Natural killer cell (primary cell): ENCODE results near the gene TGFBR3. TPM values are rescaled to one million over a fixed set of nuclear protein-coding genes. Genes with fewer than 3 reads are reported as not detected.

Experiments used
- ATAC-seq, 3 donors: fragments of 150-1000 bp in 2 of 3; fragments of 200-7000 bp in 1 of 3; cut with Tn5 transposase; 1 replicate in 1 of 3; 2 replicates in 2 of 3; pipeline ENCODE4 v1.10.0; 2021; ENCODE audit warnings: mild to moderate bottlenecking in 2 of 3, moderate library complexity in 2 of 3
- DNase-seq, 2 donors: peaks; one replicate each; pipeline versions ENCODE4 v3.0.0 to v3.0.0-alpha.2; 2013 to 2021; ENCODE audit warnings: mixed read lengths in 1 of 2
- H3K27ac ChIP-seq: one replicate; pipeline ENCODE4 v1.5.1; 2013; ENCODE audit warnings: mild to moderate bottlenecking, low read length
- H3K27me3 ChIP-seq: one replicate; pipeline ENCODE4 v1.6.1; 2013; ENCODE audit warnings: low read length; ENCODE audit not compliant: control insufficient read depth, insufficient read depth
- H3K36me3 ChIP-seq: one replicate; pipeline ENCODE4 v1.6.1; 2013; ENCODE audit warnings: low read length; ENCODE audit not compliant: control insufficient read depth, insufficient read depth
- H3K4me1 ChIP-seq: one replicate; pipeline ENCODE4 v1.6.1; 2013; ENCODE audit warnings: low read length; ENCODE audit not compliant: control insufficient read depth, insufficient read depth
- H3K4me3 ChIP-seq: one replicate; pipeline ENCODE4 v1.5.1; 2013; ENCODE audit warnings: low read length
- H3K9me3 ChIP-seq: one replicate; pipeline ENCODE4 v1.6.1; 2013; ENCODE audit warnings: low read length; ENCODE audit not compliant: control insufficient read depth, insufficient read depth
- H3K27ac Mint-ChIP-seq, 2 donors: one replicate each; pipeline ENCODE4 v1.8.0; 2022; ENCODE audit warnings: mild to moderate bottlenecking in 2 of 2, mixed read lengths in 2 of 2, moderate library complexity in 1 of 2
- H3K27me3 Mint-ChIP-seq, 2 donors: one replicate each; pipeline ENCODE4 v1.8.0; 2022; ENCODE audit warnings: low read depth in 2 of 2, mixed read lengths in 2 of 2
- H3K36me3 Mint-ChIP-seq: one replicate; pipeline ENCODE4 v1.8.0; 2022; ENCODE audit warnings: mixed read lengths
- H3K4me1 Mint-ChIP-seq, 2 donors: one replicate each; pipeline ENCODE4 v1.8.0; 2022; ENCODE audit warnings: mixed read lengths in 2 of 2
- H3K4me3 Mint-ChIP-seq: one replicate; pipeline ENCODE4 v1.8.0; 2022; ENCODE audit warnings: mild to moderate bottlenecking, moderate library complexity, mixed read lengths
- H3K9me3 Mint-ChIP-seq, 2 donors: one replicate each; pipeline ENCODE4 v1.8.0; 2022; ENCODE audit warnings: mixed read lengths in 2 of 2
- WGBS: methylation state at CpG from one replicate; pipeline ENCODE4 v1.1.7; 2013; ENCODE audit warnings: missing lambda C conversion rate; ENCODE audit not compliant: insufficient coverage; 5-methylcytosine and 5-hydroxymethylcytosine counted together
- intact Hi-C: fragments of 100-400 bp; cut with micrococcal nuclease; formaldehyde crosslinking; loops from one replicate; pipeline ENCODE4 v1.14.2; 2022
- total RNA-seq, 4 donors: library from RNA; stranded (reverse); fragments of 120-200 nt in 1 of 4; gene quantifications; one replicate each; pipeline versions ENCODE4 v1.2.3 to v1.2.4, GENCODE V29; 2013 to 2022
- TF ChIP-seq, protein P1 (sequence below): fragments of 200-600 bp; IDR thresholded peaks from one replicate; pipeline ENCODE4 v1.8.0; 2022; ENCODE audit warnings: antibody characterized with exemption

Gene TGFBR3
- total RNA-seq, 3 donors from 2014 or later (not counting 1 experiment from before 2014, with no cell fraction given), result 225 to 274 (median 243) TPM

DNA sequence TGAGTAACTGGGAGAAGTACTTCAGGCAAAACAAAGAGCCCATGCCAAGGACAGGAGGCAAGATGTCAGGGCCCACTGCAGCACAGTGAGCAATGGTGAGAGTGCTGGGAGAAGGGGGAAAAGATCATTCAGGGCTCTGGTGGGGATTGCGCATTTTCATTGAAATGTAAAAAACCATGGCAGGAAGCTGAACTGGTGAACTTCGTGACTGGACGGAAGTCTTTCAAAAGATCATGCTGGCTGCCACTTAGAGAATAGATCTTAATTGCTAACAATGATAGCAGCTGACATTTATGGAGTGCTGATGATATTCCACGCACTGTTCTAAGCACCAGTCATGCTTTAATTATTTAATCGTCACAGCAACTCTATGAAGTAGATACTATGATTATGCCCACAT lies 107.0 kb downstream of the TGFBR3 start:
- Histone ChIP-seq H3K36me3 (peaks cover 27% of the 10 kb centered on the region), H3K9me3 (no peaks in the 10 kb centered on the region), H3K4me1 (peaks cover 21% of the 10 kb centered on the region), H3K27ac (no peak overlapping the region), H3K27me3 (no peaks in the 10 kb centered on the region), H3K4me3 (no peak overlapping the region)
- intact Hi-C loops, result no loop called here
- 90% methylated on average over 5 of the region's 5 CpGs for WGBS
- H3K27ac Mint-ChIP-seq, result peak overlapping the region; percentile 80 to 83
- TF ChIP-seq, protein P1, sequence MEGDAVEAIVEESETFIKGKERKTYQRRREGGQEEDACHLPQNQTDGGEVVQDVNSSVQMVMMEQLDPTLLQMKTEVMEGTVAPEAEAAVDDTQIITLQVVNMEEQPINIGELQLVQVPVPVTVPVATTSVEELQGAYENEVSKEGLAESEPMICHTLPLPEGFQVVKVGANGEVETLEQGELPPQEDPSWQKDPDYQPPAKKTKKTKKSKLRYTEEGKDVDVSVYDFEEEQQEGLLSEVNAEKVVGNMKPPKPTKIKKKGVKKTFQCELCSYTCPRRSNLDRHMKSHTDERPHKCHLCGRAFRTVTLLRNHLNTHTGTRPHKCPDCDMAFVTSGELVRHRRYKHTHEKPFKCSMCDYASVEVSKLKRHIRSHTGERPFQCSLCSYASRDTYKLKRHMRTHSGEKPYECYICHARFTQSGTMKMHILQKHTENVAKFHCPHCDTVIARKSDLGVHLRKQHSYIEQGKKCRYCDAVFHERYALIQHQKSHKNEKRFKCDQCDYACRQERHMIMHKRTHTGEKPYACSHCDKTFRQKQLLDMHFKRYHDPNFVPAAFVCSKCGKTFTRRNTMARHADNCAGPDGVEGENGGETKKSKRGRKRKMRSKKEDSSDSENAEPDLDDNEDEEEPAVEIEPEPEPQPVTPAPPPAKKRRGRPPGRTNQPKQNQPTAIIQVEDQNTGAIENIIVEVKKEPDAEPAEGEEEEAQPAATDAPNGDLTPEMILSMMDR, result no peak
- no peaks in the 10 kb centered on the region for H3K36me3 Mint-ChIP-seq
- no peak overlapping the region for H3K4me3 Mint-ChIP-seq
- no peak for DNase-seq
- H3K27me3 Mint-ChIP-seq, result no peaks in the 10 kb centered on the region
- ATAC-seq, result no peak
- no peaks in the 10 kb centered on the region for H3K9me3 Mint-ChIP-seq
- H3K4me1 Mint-ChIP-seq, result peaks cover 84 to 86% of the 10 kb centered on the region in 2 donors

DNA sequence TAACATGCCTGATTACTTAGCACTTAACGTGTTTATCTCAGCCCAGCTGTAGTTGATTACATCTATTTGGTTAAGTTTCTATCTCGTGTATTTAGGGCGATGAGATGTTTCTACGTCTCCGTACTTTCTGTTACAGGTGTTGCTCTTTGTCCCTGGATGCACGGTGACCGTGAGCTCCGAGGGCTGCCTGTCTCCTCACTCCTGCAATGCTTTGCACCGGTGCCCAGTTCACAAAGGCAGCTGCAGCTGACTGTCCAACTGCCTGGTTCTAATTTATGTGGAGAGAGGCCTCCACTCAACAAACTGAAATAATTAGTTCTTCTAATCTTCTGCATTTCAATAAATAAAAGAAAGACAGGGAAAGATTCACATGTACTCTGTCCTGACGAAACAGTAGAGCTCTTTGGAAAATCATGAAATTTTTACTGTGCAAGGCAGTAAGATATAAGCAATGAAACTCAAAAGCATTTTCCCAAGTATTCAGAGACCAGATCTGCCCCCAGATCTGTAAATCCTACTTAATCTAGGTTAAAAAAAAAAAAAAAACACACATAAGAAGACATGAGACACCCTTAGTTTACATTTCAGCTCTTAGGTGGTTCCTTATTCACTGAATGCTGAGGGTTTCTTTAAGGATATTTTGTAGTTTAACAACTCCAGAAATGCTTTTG lies 108.2 kb downstream of the TGFBR3 start:
- H3K27me3 Mint-ChIP-seq, result no peaks in the 10 kb centered on the region
- H3K9me3 ChIP-seq, result no peaks in the 10 kb centered on the region
- ATAC-seq (no peak), DNase-seq (no peak)
- peaks cover 74 to 82% of the 10 kb centered on the region in 2 donors for H3K4me1 Mint-ChIP-seq
- no peaks in the 10 kb centered on the region for H3K27me3 ChIP-seq
- H3K36me3 Mint-ChIP-seq, result no peaks in the 10 kb centered on the region
- H3K4me3 ChIP-seq, result no peak overlapping the region
- H3K27ac Mint-ChIP-seq, result peak overlapping the region; percentile 80 to 83
- H3K9me3 Mint-ChIP-seq, result no peaks in the 10 kb centered on the region
- TF ChIP-seq, protein P1, result no peak
- intact Hi-C loops, result no loop called here
- peak overlapping the region; percentile 25 for H3K4me3 Mint-ChIP-seq
- peaks cover 20% of the 10 kb centered on the region for H3K4me1 ChIP-seq
- WGBS, result 90% methylated on average over 10 of the region's 10 CpGs
- H3K27ac ChIP-seq, result no peak overlapping the region
- peaks cover 20% of the 10 kb centered on the region for H3K36me3 ChIP-seq

DNA sequence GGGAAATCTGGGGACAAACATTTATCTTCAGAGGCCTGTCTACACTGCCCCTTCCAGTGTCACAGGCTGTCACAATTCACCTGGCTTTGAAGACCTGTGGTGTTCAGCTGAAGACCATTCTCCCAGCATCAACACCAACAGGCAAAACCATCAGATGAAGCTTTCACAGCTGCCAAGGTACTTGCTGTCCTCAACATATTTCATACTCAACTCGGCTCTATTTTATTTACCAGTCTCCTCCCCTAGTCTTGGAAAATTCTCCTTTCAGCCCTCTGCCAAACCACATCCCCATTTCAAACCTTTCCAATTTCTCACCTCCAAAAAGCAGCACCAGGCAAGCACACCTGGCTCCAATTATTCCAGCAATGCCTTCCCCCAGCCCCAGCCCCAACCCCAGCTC lies 108.8 kb downstream of the TGFBR3 start:
- Mint-ChIP-seq H3K9me3 (no peaks in the 10 kb centered on the region), H3K36me3 (no peaks in the 10 kb centered on the region), H3K27me3 (no peaks in the 10 kb centered on the region), H3K4me1 (peaks cover 77 to 84% of the 10 kb centered on the region in 2 donors), H3K4me3 (no peak overlapping the region), H3K27ac (peak overlapping the region; percentile 80 to 83)
- 85% methylated on average over 1 of the region's 1 CpG for WGBS
- no peak for ATAC-seq
- DNase-seq, result no peak
- Histone ChIP-seq H3K4me3 (no peak overlapping the region), H3K27me3 (no peaks in the 10 kb centered on the region), H3K27ac (no peak overlapping the region), H3K9me3 (no peaks in the 10 kb centered on the region), H3K36me3 (peaks cover 14% of the 10 kb centered on the region), H3K4me1 (peaks cover 21% of the 10 kb centered on the region)
- intact Hi-C loops, result no loop called here
- TF ChIP-seq, protein P1, result no peak
